Neural cell (in vitro differentiated cells): ENCODE data around the gene SCYL3. TPM values are rescaled to one million over a fixed set of nuclear protein-coding genes. Genes with fewer than 3 reads are reported as not detected.

ENCODE experiments used
- H2AFZ ChIP-seq: fragments of 200-600, 300-800 bp; sonication (generic), shearing (Covaris generic); 2 replicates; pipeline ENCODE4 v1.6.0; 2014; ENCODE audit warnings: low read depth, mild to moderate bottlenecking, antibody characterized with exemption, low read length, moderate library complexity
- H3F3A ChIP-seq: fragments of 200-600 bp; shearing (Covaris generic); 2 replicates; pipeline ENCODE4 v1.6.1; 2016; ENCODE audit warnings: mild to moderate bottlenecking, moderate library complexity, mixed read lengths, antibody characterized with exemption, low read length; ENCODE audit not compliant: insufficient read depth, poor library complexity, severe bottlenecking
- H3K27ac ChIP-seq: fragments of 200-600, 300-800 bp; sonication (generic), shearing (Covaris generic); 2 replicates; pipeline ENCODE4 v1.5.1; 2014; ENCODE audit warnings: mild to moderate bottlenecking, low read length, moderate library complexity
- H3K27me3 ChIP-seq: fragments of 300-800, 200-600 bp; sonication (generic), shearing (Covaris generic); 2 replicates; pipeline ENCODE4 v1.6.0; 2014; ENCODE audit warnings: mild to moderate bottlenecking, low read depth, low read length, moderate library complexity; ENCODE audit not compliant: insufficient read depth
- H3K36me3 ChIP-seq: fragments of 300-800, 200-600 bp; sonication (generic), shearing (Covaris generic); 2 replicates; pipeline ENCODE4 v1.5.1; 2014; ENCODE audit warnings: mild to moderate bottlenecking, antibody characterized with exemption, low read length, moderate library complexity; ENCODE audit not compliant: insufficient read depth
- H3K4me2 ChIP-seq: fragments of 300-800, 200-600 bp; sonication (generic), shearing (Covaris generic); 2 replicates; pipeline ENCODE4 v1.6.0; 2014; ENCODE audit warnings: mild to moderate bottlenecking, low read length
- H3K4me3 ChIP-seq: fragments of 300-800, 200-600 bp; sonication (generic), shearing (Covaris generic); 2 replicates; pipeline ENCODE4 v1.5.1; 2014; ENCODE audit warnings: mild to moderate bottlenecking, low read length, moderate library complexity
- H3K79me2 ChIP-seq: fragments of 200-600 bp; shearing (Covaris generic); replicated peaks from 2 replicates; pipeline ENCODE4 v1.6.0; 2014; ENCODE audit warnings: mild to moderate bottlenecking, low read length, moderate library complexity; ENCODE audit not compliant: insufficient read depth
- H3K9ac ChIP-seq: fragments of 300-800, 200-600 bp; sonication (generic), shearing (Covaris generic); 2 replicates; pipeline ENCODE4 v1.6.1; 2016; ENCODE audit warnings: mild to moderate bottlenecking, low read length, mixed read lengths
- H3K9me2 ChIP-seq: fragments of 200-600 bp; shearing (Covaris generic); 2 replicates; pipeline ENCODE4 v1.6.1; 2016; ENCODE audit warnings: mild to moderate bottlenecking, low read length, mixed read lengths; ENCODE audit not compliant: insufficient read depth
- H3K9me3 ChIP-seq: fragments of 200-600, 300-800 bp; sonication (generic), shearing (Covaris generic); 2 replicates; pipeline ENCODE4 v1.6.1; 2016; ENCODE audit warnings: mild to moderate bottlenecking, mixed run types, low read length, moderate library complexity, mixed read lengths
- H4K20me1 ChIP-seq: fragments of 200-600 bp; shearing (Covaris generic); 2 replicates; pipeline ENCODE4 v1.6.1; 2016; ENCODE audit warnings: mild to moderate bottlenecking, mixed run types; ENCODE audit not compliant: insufficient read depth
- EP300 ChIP-seq: fragments of 450-650 bp; conservative IDR thresholded peaks from 2 replicates; pipeline ENCODE4 v1.6.1; 2014; ENCODE audit warnings: antibody characterized with exemption, mild to moderate bottlenecking, moderate library complexity; ENCODE audit not compliant: poor library complexity, severe bottlenecking
- EZH2 ChIP-seq: fragments of 200-600, 300-800 bp; shearing (Covaris generic), sonication (generic); IDR thresholded peaks from 2 replicates; pipeline ENCODE4 v1.6.1; 2014; ENCODE audit warnings: antibody characterized with exemption, low read length, borderline replicate concordance, mild to moderate bottlenecking; ENCODE audit not compliant: insufficient read depth, poor library complexity, severe bottlenecking
- MXI1 ChIP-seq: fragments of 450-650 bp; conservative IDR thresholded peaks from 2 replicates; pipeline ENCODE4 v1.6.1; 2014; ENCODE audit warnings: antibody characterized with exemption, mild to moderate bottlenecking; ENCODE audit not compliant: poor library complexity, severe bottlenecking
- POLR2AphosphoS5 ChIP-seq: IDR thresholded peaks from 2 replicates; pipeline ENCODE4 v1.6.1; 2012
- RAD21 ChIP-seq: fragments of 450-650 bp; conservative IDR thresholded peaks from 2 replicates; pipeline ENCODE4 v1.6.1; 2014; ENCODE audit warnings: antibody characterized with exemption, mild to moderate bottlenecking, moderate library complexity
- SMC3 ChIP-seq: fragments of 450-650 bp; conservative IDR thresholded peaks from 2 replicates; pipeline ENCODE4 v1.6.1; 2014; ENCODE audit warnings: antibody characterized with exemption, mild to moderate bottlenecking, moderate library complexity; ENCODE audit not compliant: poor library complexity
- TAF1 ChIP-seq: IDR thresholded peaks from 2 replicates; pipeline ENCODE4 v1.6.1; 2012; ENCODE audit warnings: low read depth
- polyA plus RNA-seq: library from polyadenylated mRNA; depleted of rRNA; stranded (reverse); fragments of >200 nt; gene quantifications from 2 replicates; pipeline ENCODE4 v1.2.3, GENCODE V29; 2014
- TF ChIP-seq, protein P1 (sequence below): fragments of 450-650 bp; IDR thresholded peaks from 2 replicates; pipeline ENCODE4 v1.5.1; 2014; ENCODE audit warnings: antibody characterized with exemption, mild to moderate bottlenecking, moderate library complexity; ENCODE audit not compliant: poor library complexity, severe bottlenecking
- TF ChIP-seq, protein P2 (sequence below): IDR thresholded peaks from 2 replicates; pipeline ENCODE4 v1.6.1; 2012; ENCODE audit warnings: borderline replicate concordance

The SCYL3 gene
- polyA plus RNA-seq, 1 donor from 2014 or later = 13.1 TPM

DNA sequence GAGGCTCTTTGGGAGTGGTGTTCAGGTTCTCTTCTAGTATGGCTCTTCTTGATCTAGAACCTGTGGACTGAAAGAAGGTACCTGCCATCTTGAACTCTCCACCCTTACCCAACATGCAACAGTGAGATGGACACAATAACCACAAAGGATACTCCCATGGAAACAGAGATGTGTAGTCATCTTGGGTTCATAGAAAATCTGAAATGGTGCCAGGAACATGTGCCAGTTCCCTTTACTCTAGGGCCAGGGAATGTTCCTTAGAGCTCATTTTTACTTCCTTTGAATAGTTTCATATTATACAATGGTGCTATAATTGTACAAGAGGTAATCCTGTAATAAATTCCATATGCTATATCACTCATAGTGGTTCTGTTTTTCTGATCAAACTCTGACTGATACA, 13.2 kb upstream of the SCYL3 start:
- no peak for TF ChIP-seq POLR2AphosphoS5
- no peak for TF ChIP-seq EP300
- TF ChIP-seq, protein P1, sequence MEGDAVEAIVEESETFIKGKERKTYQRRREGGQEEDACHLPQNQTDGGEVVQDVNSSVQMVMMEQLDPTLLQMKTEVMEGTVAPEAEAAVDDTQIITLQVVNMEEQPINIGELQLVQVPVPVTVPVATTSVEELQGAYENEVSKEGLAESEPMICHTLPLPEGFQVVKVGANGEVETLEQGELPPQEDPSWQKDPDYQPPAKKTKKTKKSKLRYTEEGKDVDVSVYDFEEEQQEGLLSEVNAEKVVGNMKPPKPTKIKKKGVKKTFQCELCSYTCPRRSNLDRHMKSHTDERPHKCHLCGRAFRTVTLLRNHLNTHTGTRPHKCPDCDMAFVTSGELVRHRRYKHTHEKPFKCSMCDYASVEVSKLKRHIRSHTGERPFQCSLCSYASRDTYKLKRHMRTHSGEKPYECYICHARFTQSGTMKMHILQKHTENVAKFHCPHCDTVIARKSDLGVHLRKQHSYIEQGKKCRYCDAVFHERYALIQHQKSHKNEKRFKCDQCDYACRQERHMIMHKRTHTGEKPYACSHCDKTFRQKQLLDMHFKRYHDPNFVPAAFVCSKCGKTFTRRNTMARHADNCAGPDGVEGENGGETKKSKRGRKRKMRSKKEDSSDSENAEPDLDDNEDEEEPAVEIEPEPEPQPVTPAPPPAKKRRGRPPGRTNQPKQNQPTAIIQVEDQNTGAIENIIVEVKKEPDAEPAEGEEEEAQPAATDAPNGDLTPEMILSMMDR = no peak
- TF ChIP-seq TAF1 = no peak

DNA sequence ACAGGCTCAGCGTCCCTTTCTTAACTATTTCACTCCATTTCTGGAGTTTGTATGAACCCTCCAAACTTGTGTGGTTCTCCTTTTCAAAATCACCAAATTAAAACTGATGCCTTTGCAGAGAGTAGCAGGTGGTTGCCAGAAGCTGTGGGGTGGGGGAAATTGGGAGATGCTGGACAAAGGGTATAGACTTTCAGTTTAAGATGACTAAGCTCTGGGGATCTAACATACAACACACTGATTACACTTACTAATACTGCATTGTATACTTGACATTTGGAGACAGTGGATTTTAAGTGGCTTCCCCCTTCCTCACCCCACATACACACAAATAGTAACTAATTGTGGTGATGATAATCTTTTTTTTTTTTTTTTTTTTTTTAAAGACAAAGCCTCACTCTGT, 11.1 kb upstream of the SCYL3 start:
- TF ChIP-seq, protein P2, sequence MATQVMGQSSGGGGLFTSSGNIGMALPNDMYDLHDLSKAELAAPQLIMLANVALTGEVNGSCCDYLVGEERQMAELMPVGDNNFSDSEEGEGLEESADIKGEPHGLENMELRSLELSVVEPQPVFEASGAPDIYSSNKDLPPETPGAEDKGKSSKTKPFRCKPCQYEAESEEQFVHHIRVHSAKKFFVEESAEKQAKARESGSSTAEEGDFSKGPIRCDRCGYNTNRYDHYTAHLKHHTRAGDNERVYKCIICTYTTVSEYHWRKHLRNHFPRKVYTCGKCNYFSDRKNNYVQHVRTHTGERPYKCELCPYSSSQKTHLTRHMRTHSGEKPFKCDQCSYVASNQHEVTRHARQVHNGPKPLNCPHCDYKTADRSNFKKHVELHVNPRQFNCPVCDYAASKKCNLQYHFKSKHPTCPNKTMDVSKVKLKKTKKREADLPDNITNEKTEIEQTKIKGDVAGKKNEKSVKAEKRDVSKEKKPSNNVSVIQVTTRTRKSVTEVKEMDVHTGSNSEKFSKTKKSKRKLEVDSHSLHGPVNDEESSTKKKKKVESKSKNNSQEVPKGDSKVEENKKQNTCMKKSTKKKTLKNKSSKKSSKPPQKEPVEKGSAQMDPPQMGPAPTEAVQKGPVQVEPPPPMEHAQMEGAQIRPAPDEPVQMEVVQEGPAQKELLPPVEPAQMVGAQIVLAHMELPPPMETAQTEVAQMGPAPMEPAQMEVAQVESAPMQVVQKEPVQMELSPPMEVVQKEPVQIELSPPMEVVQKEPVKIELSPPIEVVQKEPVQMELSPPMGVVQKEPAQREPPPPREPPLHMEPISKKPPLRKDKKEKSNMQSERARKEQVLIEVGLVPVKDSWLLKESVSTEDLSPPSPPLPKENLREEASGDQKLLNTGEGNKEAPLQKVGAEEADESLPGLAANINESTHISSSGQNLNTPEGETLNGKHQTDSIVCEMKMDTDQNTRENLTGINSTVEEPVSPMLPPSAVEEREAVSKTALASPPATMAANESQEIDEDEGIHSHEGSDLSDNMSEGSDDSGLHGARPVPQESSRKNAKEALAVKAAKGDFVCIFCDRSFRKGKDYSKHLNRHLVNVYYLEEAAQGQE = no peak
- no peak for TF ChIP-seq EP300
- TF ChIP-seq TAF1 = no peak
- no peak for TF ChIP-seq MXI1
- TF ChIP-seq SMC3 = no peak
- TF ChIP-seq, protein P1 = no peak
- TF ChIP-seq EZH2 = no peak
- TF ChIP-seq POLR2AphosphoS5 = no peak
- no peak for TF ChIP-seq RAD21
- Histone ChIP-seq H3K9ac (no peak overlapping the region), H3K9me2 (no peaks in the 10 kb centered on the region), H3K27ac (no peak overlapping the region), H3K9me3 (no peaks in the 10 kb centered on the region), H3K36me3 (no peaks in the 10 kb centered on the region), H4K20me1 (no peaks in the 10 kb centered on the region), H3K4me3 (no peak overlapping the region), H3F3A (no peaks in the 10 kb centered on the region), H3K79me2 (no peaks in the 10 kb centered on the region), H2AFZ (no peak overlapping the region), H3K4me2 (no peak overlapping the region), H3K27me3 (no peaks in the 10 kb centered on the region)

More for the DNA sequence above, 13.2 kb upstream of the SCYL3 start:
- Histone ChIP-seq H2AFZ (no peak overlapping the region), H3K9ac (no peak overlapping the region), H3F3A (no peaks in the 10 kb centered on the region), H3K27ac (no peak overlapping the region), H3K79me2 (no peaks in the 10 kb centered on the region), H3K9me2 (no peaks in the 10 kb centered on the region), H3K36me3 (no peaks in the 10 kb centered on the region), H3K9me3 (no peaks in the 10 kb centered on the region), H3K4me2 (no peak overlapping the region), H4K20me1 (no peaks in the 10 kb centered on the region), H3K27me3 (no peaks in the 10 kb centered on the region), H3K4me3 (no peak overlapping the region)
